Measurements from ENCODE around the gene FRMD4A.
"Not testable (repeated sequence)": the region's sequence is repeated elsewhere in the genome, so short reads cannot be mapped to it uniquely, and the experiment has no call there.

Gene FRMD4A

DNA sequence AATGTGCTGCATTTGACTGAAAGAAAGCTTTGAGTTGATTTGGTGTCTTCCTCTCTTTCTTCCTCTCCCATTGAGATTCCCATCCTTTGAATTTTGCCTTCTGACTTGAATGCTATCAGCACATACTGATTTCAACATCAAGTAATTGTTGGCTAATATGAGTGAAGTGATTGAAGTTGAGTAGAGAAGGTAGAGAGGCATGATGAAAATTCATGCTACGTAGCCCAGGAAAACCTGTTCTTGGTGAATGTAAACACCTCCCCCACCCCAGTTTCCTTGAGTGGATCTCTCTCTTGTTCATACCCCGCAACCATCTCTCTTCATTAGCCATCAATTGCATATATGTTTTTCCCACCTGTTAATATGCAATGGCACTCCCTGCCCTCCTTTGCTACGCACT is 193.3 kb downstream of the FRMD4A start:
- TF ChIP-seq, protein P1, sequence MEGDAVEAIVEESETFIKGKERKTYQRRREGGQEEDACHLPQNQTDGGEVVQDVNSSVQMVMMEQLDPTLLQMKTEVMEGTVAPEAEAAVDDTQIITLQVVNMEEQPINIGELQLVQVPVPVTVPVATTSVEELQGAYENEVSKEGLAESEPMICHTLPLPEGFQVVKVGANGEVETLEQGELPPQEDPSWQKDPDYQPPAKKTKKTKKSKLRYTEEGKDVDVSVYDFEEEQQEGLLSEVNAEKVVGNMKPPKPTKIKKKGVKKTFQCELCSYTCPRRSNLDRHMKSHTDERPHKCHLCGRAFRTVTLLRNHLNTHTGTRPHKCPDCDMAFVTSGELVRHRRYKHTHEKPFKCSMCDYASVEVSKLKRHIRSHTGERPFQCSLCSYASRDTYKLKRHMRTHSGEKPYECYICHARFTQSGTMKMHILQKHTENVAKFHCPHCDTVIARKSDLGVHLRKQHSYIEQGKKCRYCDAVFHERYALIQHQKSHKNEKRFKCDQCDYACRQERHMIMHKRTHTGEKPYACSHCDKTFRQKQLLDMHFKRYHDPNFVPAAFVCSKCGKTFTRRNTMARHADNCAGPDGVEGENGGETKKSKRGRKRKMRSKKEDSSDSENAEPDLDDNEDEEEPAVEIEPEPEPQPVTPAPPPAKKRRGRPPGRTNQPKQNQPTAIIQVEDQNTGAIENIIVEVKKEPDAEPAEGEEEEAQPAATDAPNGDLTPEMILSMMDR (IDR thresholded peaks at IDR 0.05; ENCODE audit: low read depth, low read length, missing control alignments), result no peak
- in situ Hi-C loops (cut with HindIII; ENCODE audit: low pct_ligation_motif_present, low sequenced_read_pairs), result no loop called here
- Histone ChIP-seq H3K27me3 (replicated peaks) (peaks cover 2% of the 10 kb centered on the region), H3K36me3 (replicated peaks) (no peaks in the 10 kb centered on the region), H3K27ac (no peak overlapping the region), H3K4me3 (ENCODE audit: low read depth, low read length) (no peak overlapping the region)
- no peak for DNase-seq

DNA sequence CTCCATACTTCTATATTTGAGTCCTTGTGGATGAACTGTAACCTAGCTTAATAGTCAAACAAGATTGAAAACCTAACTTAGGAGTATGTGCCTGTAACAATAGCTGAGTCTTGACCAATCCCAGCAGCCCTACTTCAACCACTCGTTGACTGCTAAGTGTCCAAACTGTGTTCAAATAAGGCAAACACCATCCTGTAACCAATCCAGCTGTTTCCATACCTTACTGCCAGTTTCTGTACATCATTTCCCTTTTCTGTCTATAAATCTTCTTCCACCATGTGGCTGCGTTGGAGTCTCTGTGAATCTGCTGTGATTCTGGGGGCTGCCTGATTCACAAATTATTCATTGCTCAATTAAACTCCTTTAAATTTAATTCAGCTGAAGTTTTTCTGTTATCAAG is 195.5 kb downstream of the FRMD4A start:
- H3K27me3 ChIP-seq (replicated peaks); H3K4me3 ChIP-seq (ENCODE audit: low read depth, low read length); H3K27ac ChIP-seq; in situ Hi-C loops (cut with HindIII; ENCODE audit: low pct_ligation_motif_present, low sequenced_read_pairs); H3K36me3 ChIP-seq (replicated peaks); DNase-seq: not testable (repeated sequence)

DNA sequence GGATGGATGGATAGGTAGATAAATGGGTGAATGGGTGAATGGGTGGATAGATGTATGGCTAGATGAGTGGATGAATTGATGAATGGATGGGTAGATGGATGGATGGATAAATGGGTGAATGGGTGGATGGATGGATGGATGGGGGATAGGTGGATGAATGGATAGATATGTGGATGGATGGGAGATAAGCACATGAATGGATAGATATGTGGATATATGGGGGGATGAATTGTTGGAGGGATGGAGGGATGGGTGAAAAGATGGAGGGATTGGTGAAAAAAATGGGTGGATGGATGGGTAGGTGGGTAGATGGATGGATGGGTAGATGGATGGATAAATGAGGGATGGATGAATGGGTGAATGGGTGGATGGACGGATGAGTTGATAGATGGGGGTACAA is 196.4 kb downstream of the FRMD4A start:
- in situ Hi-C loops (cut with HindIII; ENCODE audit: low pct_ligation_motif_present, low sequenced_read_pairs), result no loop called here
- no peak for DNase-seq
- Histone ChIP-seq H3K27ac (no peak overlapping the region), H3K4me3 (ENCODE audit: low read depth, low read length) (no peak overlapping the region), H3K36me3 (replicated peaks) (no peaks in the 10 kb centered on the region), H3K27me3 (replicated peaks) (no peaks in the 10 kb centered on the region)
- TF ChIP-seq, protein P1 (IDR thresholded peaks at IDR 0.05; ENCODE audit: low read depth, low read length, missing control alignments), result no peak

DNA sequence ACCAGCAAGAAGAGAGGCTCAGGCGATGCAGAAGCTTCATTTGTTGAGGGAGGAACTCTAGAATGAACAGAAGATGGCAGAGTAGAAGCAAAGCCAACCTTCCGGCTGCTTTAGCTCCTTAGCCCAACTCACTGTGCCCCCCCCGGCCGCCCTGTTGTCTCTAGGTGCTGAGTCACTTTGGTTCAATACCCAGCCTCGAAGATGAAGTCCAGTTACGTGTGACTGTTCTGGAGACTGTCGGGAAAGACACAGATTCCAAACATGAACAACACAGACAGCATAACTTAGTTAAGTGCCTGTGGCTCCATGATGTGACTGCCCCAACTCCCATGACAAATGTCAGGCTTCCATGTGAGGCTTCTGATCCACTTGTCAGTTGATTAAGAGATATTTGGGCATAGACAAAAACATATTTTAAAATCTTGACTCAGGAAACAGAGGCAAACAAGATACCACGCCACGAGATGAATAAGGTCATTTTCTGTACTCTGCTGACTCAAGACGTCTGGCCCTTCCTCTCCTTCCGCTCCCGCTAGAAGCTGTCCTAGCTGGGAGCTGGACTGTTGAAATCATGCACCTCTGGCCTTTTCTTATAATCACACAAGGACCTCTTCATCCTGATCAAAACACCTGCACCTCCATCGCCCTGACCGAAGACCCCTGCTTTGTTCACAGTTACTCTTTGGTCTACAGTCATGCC is 199.3 kb downstream of the FRMD4A start:
- H3K27ac ChIP-seq, result no peak overlapping the region
- H3K36me3 ChIP-seq (replicated peaks), result no peaks in the 10 kb centered on the region
- DNase-seq, result no peak
- TF ChIP-seq, protein P1 (IDR thresholded peaks at IDR 0.05; ENCODE audit: low read depth, low read length, missing control alignments), result no peak
- H3K4me3 ChIP-seq (ENCODE audit: low read depth, low read length), result no peak overlapping the region
- H3K27me3 ChIP-seq (replicated peaks), result no peaks in the 10 kb centered on the region
- in situ Hi-C loops (cut with HindIII; ENCODE audit: low pct_ligation_motif_present, low sequenced_read_pairs), result no loop called here

DNA sequence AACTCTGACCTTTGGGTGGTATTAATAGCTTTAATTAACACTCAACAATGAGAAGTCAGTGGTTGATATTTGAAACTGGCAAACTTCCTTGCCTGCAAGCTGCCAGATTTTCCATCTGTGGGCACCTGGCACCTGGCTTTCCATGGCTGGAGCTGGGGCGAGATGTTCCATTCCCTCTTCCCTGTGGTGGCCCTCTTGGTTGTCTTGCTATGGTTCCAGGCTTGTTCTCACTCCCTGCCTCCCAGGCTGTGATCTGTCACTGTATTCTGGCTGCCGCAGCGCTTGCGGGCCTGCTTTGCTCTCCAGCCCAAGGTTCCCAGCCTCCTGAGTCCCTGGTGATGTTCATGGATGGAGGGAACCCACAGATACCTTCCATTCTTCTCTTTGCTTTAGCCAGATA is 201.0 kb downstream of the FRMD4A start:
- TF ChIP-seq, protein P1 (IDR thresholded peaks at IDR 0.05; ENCODE audit: low read depth, low read length, missing control alignments), result no peak
- in situ Hi-C loops (cut with HindIII; ENCODE audit: low pct_ligation_motif_present, low sequenced_read_pairs), result no loop called here
- no peak overlapping the region for H3K27ac ChIP-seq
- H3K36me3 ChIP-seq (replicated peaks), result no peaks in the 10 kb centered on the region
- H3K27me3 ChIP-seq (replicated peaks), result no peaks in the 10 kb centered on the region
- DNase-seq, result no peak
- H3K4me3 ChIP-seq (ENCODE audit: low read depth, low read length), result no peak overlapping the region

DNA sequence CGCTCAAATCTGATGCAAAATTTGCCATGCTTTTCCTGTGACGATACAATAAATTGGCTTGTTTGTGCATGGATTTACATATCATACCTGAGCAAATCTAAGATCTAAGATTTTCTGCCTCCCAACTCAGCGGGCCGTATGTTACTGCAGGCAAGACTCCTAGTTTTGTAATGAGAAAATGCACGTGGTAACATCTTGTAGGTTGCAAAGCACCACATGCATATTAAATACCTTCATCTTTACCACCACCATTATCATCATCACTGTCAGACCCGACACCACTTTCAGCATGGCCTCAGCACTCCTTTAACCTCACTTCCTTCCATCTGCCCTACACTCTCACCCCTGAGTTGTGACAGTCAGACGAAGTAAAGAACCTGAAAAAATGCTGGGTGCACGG is 202.2 kb downstream of the FRMD4A start:
- no peaks in the 10 kb centered on the region for H3K27me3 ChIP-seq (replicated peaks)
- DNase-seq, result no peak
- TF ChIP-seq, protein P1 (IDR thresholded peaks at IDR 0.05; ENCODE audit: low read depth, low read length, missing control alignments), result no peak
- no peak overlapping the region for H3K4me3 ChIP-seq (ENCODE audit: low read depth, low read length)
- in situ Hi-C loops (cut with HindIII; ENCODE audit: low pct_ligation_motif_present, low sequenced_read_pairs), result no loop called here
- H3K27ac ChIP-seq, result no peak overlapping the region
- no peaks in the 10 kb centered on the region for H3K36me3 ChIP-seq (replicated peaks)

Measured in brain microvascular endothelial cell (primary cell).